GM23338 (cell line): ENCODE results near the gene NFKB1.

Experiments used
- CREB1 ChIP-seq: fragments of 250-450 bp; sonication (Bioruptor Pico); IDR thresholded peaks from 2 replicates; pipeline ENCODE4 v1.5.0; 2020; ENCODE audit warnings: low read depth, mild to moderate bottlenecking, moderate library complexity
- EZH2 ChIP-seq: fragments of 200-600 bp; sonication (generic); IDR thresholded peaks from one replicate; pipeline ENCODE4 v1.8.0; 2017; ENCODE audit warnings: antibody characterized with exemption, mild to moderate bottlenecking, low read depth; ENCODE audit not compliant: unreplicated experiment
- EZH2phosphoT487 ChIP-seq: fragments of 200-600 bp; sonication (generic); IDR thresholded peaks from one replicate; pipeline ENCODE4 v1.8.1; 2018; ENCODE audit warnings: antibody characterized with exemption; ENCODE audit not compliant: unreplicated experiment
- JUNB ChIP-seq: IDR thresholded peaks from one replicate; pipeline ENCODE4 v1.6.1; 2016; ENCODE audit warnings: antibody characterized with exemption; ENCODE audit not compliant: unreplicated experiment
- POLR2AphosphoS5 ChIP-seq: IDR thresholded peaks from 2 replicates; pipeline ENCODE4 v1.6.1; 2016; ENCODE audit warnings: antibody characterized with exemption, low read depth
- STAT1 ChIP-seq: IDR thresholded peaks from one replicate; pipeline ENCODE4 v1.6.1; 2016; ENCODE audit warnings: antibody characterized with exemption; ENCODE audit not compliant: unreplicated experiment
- TF ChIP-seq, protein P1 (sequence below), 2 experiments: fragments of 200-600 bp in 1 of 2; sonication (generic) in 1 of 2; conservative IDR thresholded peaks; 2 replicates each; pipeline versions ENCODE4 v1.5.1 to v1.6.1; 2016 to 2017; ENCODE audit warnings: antibody characterized with exemption in 2 of 2, low read depth in 2 of 2, mild to moderate bottlenecking in 2 of 2, moderate library complexity in 1 of 2
- TF ChIP-seq, protein P2 (sequence below): IDR thresholded peaks from one replicate; pipeline ENCODE4 v1.6.1; 2018; ENCODE audit warnings: antibody characterized with exemption; ENCODE audit not compliant: unreplicated experiment
- TF ChIP-seq, protein P3 (sequence below): IDR thresholded peaks from 2 replicates; pipeline ENCODE4 v1.6.1; 2016; ENCODE audit warnings: antibody characterized with exemption

DNA sequence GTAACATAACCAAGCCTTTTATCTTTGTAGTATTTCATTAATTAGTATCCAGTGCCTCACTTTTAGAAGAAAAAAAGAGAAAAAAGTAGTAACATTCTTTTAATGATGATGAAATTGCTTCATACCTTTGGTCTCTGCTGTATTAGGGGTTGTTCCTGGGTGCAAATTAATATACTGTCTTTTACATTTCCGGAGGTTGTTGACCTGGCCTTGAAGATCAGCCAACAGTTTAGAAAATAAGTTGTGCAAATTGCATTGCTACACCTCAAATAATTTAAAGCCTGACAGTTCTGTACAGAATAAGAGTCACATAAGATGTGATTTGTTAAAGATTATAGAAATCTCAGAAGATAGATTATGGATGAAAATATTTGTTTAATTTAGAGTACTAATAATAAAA, 3.8 kb downstream of the NFKB1 start:
- TF ChIP-seq, protein P1, sequence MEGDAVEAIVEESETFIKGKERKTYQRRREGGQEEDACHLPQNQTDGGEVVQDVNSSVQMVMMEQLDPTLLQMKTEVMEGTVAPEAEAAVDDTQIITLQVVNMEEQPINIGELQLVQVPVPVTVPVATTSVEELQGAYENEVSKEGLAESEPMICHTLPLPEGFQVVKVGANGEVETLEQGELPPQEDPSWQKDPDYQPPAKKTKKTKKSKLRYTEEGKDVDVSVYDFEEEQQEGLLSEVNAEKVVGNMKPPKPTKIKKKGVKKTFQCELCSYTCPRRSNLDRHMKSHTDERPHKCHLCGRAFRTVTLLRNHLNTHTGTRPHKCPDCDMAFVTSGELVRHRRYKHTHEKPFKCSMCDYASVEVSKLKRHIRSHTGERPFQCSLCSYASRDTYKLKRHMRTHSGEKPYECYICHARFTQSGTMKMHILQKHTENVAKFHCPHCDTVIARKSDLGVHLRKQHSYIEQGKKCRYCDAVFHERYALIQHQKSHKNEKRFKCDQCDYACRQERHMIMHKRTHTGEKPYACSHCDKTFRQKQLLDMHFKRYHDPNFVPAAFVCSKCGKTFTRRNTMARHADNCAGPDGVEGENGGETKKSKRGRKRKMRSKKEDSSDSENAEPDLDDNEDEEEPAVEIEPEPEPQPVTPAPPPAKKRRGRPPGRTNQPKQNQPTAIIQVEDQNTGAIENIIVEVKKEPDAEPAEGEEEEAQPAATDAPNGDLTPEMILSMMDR (conservative IDR thresholded peaks at IDR 0.05; ENCODE audit: low read depth in 2 of 2) = no peak
- TF ChIP-seq EZH2 (no peak), POLR2AphosphoS5 (no peak), EZH2phosphoT487 (no peak), STAT1 (no peak), CREB1 (no peak), JUNB (no peak)
- TF ChIP-seq, protein P2, sequence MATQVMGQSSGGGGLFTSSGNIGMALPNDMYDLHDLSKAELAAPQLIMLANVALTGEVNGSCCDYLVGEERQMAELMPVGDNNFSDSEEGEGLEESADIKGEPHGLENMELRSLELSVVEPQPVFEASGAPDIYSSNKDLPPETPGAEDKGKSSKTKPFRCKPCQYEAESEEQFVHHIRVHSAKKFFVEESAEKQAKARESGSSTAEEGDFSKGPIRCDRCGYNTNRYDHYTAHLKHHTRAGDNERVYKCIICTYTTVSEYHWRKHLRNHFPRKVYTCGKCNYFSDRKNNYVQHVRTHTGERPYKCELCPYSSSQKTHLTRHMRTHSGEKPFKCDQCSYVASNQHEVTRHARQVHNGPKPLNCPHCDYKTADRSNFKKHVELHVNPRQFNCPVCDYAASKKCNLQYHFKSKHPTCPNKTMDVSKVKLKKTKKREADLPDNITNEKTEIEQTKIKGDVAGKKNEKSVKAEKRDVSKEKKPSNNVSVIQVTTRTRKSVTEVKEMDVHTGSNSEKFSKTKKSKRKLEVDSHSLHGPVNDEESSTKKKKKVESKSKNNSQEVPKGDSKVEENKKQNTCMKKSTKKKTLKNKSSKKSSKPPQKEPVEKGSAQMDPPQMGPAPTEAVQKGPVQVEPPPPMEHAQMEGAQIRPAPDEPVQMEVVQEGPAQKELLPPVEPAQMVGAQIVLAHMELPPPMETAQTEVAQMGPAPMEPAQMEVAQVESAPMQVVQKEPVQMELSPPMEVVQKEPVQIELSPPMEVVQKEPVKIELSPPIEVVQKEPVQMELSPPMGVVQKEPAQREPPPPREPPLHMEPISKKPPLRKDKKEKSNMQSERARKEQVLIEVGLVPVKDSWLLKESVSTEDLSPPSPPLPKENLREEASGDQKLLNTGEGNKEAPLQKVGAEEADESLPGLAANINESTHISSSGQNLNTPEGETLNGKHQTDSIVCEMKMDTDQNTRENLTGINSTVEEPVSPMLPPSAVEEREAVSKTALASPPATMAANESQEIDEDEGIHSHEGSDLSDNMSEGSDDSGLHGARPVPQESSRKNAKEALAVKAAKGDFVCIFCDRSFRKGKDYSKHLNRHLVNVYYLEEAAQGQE = no peak
- TF ChIP-seq, protein P3, sequence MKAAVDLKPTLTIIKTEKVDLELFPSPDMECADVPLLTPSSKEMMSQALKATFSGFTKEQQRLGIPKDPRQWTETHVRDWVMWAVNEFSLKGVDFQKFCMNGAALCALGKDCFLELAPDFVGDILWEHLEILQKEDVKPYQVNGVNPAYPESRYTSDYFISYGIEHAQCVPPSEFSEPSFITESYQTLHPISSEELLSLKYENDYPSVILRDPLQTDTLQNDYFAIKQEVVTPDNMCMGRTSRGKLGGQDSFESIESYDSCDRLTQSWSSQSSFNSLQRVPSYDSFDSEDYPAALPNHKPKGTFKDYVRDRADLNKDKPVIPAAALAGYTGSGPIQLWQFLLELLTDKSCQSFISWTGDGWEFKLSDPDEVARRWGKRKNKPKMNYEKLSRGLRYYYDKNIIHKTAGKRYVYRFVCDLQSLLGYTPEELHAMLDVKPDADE = no peak
